ENCODE data around the gene CCDC102B. TPM values are rescaled to one million over a fixed set of nuclear protein-coding genes. Genes with fewer than 3 reads are reported as not detected.

CCDC102B gene
- 10 to 100 TPM in 2 of 9 donors, 1 to 10 TPM in 7; 2.7 to 16.7 (median 9.6) TPM for total RNA-seq
- 10 to 100 TPM in 1 of 3 donors, 1 to 10 TPM in 2; 5.3 to 11.9 (median 6.0) TPM for polyA plus RNA-seq
- long read RNA-seq, donor 1, result 0 reads
- long read RNA-seq, donor 2, partial matches to known transcripts, result 0 of 1 reads
- long read RNA-seq, donor 2, other reads (novel, unspliced or antisense), result 0 of 1 reads
- long read RNA-seq, donor 3, partial matches to known transcripts, result 0 of 1 reads
- long read RNA-seq, donor 3, other reads (novel, unspliced or antisense), result 0 of 1 reads
- long read RNA-seq, donor 4, partial matches to known transcripts, result 2 of 6 reads
- long read RNA-seq, donor 4, other reads (novel, unspliced or antisense), result 2 of 6 reads
- long read RNA-seq, donor 5, transcript CCDC102B-201 (8 exons, 2,711 nt), result major isoform, 5 of 9 reads
- long read RNA-seq, donor 5, partial matches to known transcripts, result 1 of 9 reads
- long read RNA-seq, donor 5, other reads (novel, unspliced or antisense), result 1 of 9 reads
- long read RNA-seq, donor 6, transcript CCDC102B-201 (8 exons, 2,711 nt), result major isoform, 5 of 12 reads
- long read RNA-seq, donor 6, partial matches to known transcripts, result 2 of 12 reads
- long read RNA-seq, donor 6, other reads (novel, unspliced or antisense), result 5 of 12 reads
- long read RNA-seq, donor 7, result 0 reads
- long read RNA-seq, donor 8, partial matches to known transcripts, result 0 of 1 reads
- long read RNA-seq, donor 8, other reads (novel, unspliced or antisense), result 0 of 1 reads
- long read RNA-seq, donor 9, partial matches to known transcripts, result 5 of 5 reads
- long read RNA-seq, donor 9, other reads (novel, unspliced or antisense), result 0 of 5 reads
- long read RNA-seq, donor 10, result 0 reads

DNA sequence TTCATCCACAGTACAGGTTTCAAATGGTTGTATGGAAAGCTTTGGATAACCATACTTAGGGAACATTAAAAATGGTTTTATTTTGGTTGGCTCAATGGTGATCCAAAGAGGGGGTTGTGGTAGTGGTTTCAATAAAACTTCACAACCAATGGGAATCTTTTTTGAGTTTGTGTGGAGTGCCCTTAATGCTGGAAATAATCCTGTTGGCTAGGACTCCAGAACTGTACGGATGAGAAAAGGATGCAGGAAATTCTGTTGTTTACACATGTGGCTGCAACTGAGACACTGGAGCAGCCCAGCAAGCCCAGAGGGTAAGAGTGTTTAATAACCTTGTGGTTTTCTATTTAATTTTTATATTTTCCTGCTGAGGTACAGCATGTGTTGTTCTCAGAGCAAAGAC, at the start of gene CCDC102B:
Gene CCDC102B (plus strand): TSS at position 210 of the 400 bp plus-strand sequence. CDS start 38,684 bp downstream, outside the sequence.
- Histone ChIP-seq H3K36me3 (replicated peaks in 1 of 2) (no peaks in the 10 kb centered on the region), H3K4me3 (no peak within 1 kb of the TSS), H3K4me1 (replicated peaks in 1 of 2) (no peaks in the 10 kb centered on the region), H3K9me3 (replicated peaks in 1 of 3) (no peaks in the 10 kb centered on the region), H3K27ac (no peak within 1 kb of the TSS), H3K27me3 (no peaks in the 10 kb centered on the region)
- TF ChIP-seq, protein P1, sequence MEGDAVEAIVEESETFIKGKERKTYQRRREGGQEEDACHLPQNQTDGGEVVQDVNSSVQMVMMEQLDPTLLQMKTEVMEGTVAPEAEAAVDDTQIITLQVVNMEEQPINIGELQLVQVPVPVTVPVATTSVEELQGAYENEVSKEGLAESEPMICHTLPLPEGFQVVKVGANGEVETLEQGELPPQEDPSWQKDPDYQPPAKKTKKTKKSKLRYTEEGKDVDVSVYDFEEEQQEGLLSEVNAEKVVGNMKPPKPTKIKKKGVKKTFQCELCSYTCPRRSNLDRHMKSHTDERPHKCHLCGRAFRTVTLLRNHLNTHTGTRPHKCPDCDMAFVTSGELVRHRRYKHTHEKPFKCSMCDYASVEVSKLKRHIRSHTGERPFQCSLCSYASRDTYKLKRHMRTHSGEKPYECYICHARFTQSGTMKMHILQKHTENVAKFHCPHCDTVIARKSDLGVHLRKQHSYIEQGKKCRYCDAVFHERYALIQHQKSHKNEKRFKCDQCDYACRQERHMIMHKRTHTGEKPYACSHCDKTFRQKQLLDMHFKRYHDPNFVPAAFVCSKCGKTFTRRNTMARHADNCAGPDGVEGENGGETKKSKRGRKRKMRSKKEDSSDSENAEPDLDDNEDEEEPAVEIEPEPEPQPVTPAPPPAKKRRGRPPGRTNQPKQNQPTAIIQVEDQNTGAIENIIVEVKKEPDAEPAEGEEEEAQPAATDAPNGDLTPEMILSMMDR (IDR thresholded peaks at IDR 0.05), result no peak
- TF ChIP-seq POLR2A (IDR thresholded peaks at IDR 0.05), result no peak
- WGBS, 4 donors, result 12 to 53% (median 30%) methylated on average over 1 of the region's 1 CpG
- DNase-seq, result no peak
- intact Hi-C loops (cut with DNase I), result no loop called here

DNA sequence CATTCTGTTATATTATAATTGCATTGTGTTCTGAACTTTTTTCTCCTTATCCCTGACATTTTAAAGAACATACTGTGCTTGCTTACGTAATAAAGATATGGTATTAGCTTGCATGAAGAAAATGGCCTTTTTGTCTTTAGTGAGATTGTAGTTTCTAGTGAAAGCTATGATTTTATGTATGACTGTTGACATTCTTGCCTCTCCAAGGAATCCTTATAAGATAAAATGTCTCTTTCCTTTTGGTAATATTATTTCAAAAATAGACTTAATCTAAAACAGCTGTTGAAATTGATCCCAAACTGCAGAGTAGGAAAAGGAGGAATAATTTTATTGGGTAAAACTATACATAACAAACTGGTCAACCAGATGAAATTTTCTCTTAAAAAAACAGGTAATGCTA, 40.8 kb upstream of the CCDC102B start:
- H3K4me3 ChIP-seq, result no peak overlapping the region
- H3K27ac ChIP-seq, result no peak overlapping the region
- TF ChIP-seq, protein P1 (IDR thresholded peaks at IDR 0.05), result no peak
- TF ChIP-seq POLR2A (IDR thresholded peaks at IDR 0.05), result no peak
- 52 to 73% (median 60%) methylated on average over 1 of the region's 1 CpG for WGBS, 4 donors
- no peaks in the 10 kb centered on the region for H3K4me1 ChIP-seq (replicated peaks in 1 of 2)
- intact Hi-C loops (cut with DNase I), result no loop called here
- no peaks in the 10 kb centered on the region for H3K36me3 ChIP-seq (replicated peaks in 1 of 2)
- DNase-seq, result no peak
- no peaks in the 10 kb centered on the region for H3K27me3 ChIP-seq
- H3K9me3 ChIP-seq (replicated peaks in 1 of 3), result no peaks in the 10 kb centered on the region

DNA sequence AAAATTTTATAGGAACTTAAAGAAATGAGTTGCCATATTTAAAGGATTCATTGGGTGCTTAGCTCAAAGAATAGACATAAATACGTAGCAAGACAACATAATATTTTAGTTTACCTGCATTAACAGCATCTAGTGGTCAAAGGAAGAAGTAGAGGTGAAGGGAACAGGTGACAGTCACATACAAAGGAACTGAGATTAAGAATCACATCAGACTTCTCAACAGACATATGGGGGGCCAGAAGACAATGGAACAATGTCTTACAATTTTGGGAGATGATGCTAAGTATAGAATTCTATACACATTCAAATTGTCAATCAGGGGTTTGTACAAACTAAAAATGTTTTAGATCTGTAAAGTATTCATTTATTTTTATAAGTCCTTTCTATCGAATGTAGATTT, 38.6 kb upstream of the CCDC102B start:
- WGBS, 4 donors, result 77 to 86% (median 83%) methylated on average over 2 of the region's 2 CpGs
- intact Hi-C loops (cut with DNase I), result no loop called here
- Histone ChIP-seq H3K36me3 (replicated peaks in 1 of 2) (no peaks in the 10 kb centered on the region), H3K9me3 (replicated peaks in 1 of 3) (no peaks in the 10 kb centered on the region), H3K27me3 (no peaks in the 10 kb centered on the region), H3K27ac (no peak overlapping the region), H3K4me3 (no peak overlapping the region), H3K4me1 (replicated peaks in 1 of 2) (no peaks in the 10 kb centered on the region)
- no peak for DNase-seq
- TF ChIP-seq, protein P1 (IDR thresholded peaks at IDR 0.05), result no peak
- no peak for TF ChIP-seq POLR2A (IDR thresholded peaks at IDR 0.05)

DNA sequence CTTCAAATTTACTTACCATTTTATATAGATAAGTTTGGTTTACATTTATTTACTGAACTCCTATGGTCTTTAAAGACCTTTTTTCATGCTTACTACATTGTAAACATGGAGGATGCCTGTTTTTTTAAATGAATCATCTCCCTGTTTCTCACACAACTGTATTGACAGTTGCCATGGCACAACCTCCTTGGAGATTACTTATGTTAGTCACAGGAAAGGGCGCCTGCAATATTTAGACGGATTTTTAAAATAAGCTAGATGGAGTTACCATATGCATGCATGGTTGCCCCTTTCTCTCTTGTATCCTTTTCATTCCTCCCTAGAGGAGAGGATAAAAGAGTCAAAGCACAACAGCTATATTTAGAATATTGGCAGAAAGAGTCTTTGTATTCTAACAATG, 34.8 kb upstream of the CCDC102B start:
- no peak overlapping the region for H3K27ac ChIP-seq
- no peaks in the 10 kb centered on the region for H3K4me1 ChIP-seq (replicated peaks in 1 of 2)
- 71 to 87% (median 79%) methylated on average over 2 of the region's 2 CpGs for WGBS, 4 donors

More for the DNA sequence above, 34.8 kb upstream of the CCDC102B start:
- intact Hi-C loops (cut with DNase I), result no loop called here
- H3K36me3 ChIP-seq (replicated peaks in 1 of 2), result no peaks in the 10 kb centered on the region
- TF ChIP-seq, protein P1 (IDR thresholded peaks at IDR 0.05), result no peak
- TF ChIP-seq POLR2A (IDR thresholded peaks at IDR 0.05), result no peak
- no peak for DNase-seq
- no peaks in the 10 kb centered on the region for H3K27me3 ChIP-seq
- no peak overlapping the region for H3K4me3 ChIP-seq
- no peaks in the 10 kb centered on the region for H3K9me3 ChIP-seq (replicated peaks in 1 of 3)
